BLaER1 (cell line): ENCODE results near the gene FYTTD1.

Experiments
- H3K27ac ChIP-seq: shearing (Covaris generic); formaldehyde crosslinking; 2 replicates; pipeline ENCODE4 v1.8.1; 2022
- H3K27me3 ChIP-seq: shearing (Covaris generic); formaldehyde crosslinking; 2 replicates; pipeline ENCODE4 v1.8.1; 2022
- H3K36me3 ChIP-seq: shearing (Covaris generic); formaldehyde crosslinking; 2 replicates; pipeline ENCODE4 v1.8.1; 2022
- H3K4me1 ChIP-seq: shearing (Covaris generic); formaldehyde crosslinking; 2 replicates; pipeline ENCODE4 v1.8.1; 2022
- H3K4me2 ChIP-seq: shearing (Covaris generic); formaldehyde crosslinking; 2 replicates; pipeline ENCODE4 v1.8.1; 2022
- H3K4me3 ChIP-seq: shearing (Covaris generic); formaldehyde crosslinking; 2 replicates; pipeline ENCODE4 v1.8.1; 2022
- H3K9ac ChIP-seq: shearing (Covaris generic); formaldehyde crosslinking; 2 replicates; pipeline ENCODE4 v1.8.1; 2022
- H3K9me3 ChIP-seq: shearing (Covaris generic); formaldehyde crosslinking; 2 replicates; pipeline ENCODE4 v1.8.1; 2022
- H4K20me1 ChIP-seq: shearing (Covaris generic); formaldehyde crosslinking; 2 replicates; pipeline ENCODE4 v1.8.1; 2022
- Cebpa-rat ChIP-seq: shearing (Covaris generic); IDR thresholded peaks from 2 replicates; pipeline ENCODE4 v1.8.1; 2022

Gene FYTTD1

DNA sequence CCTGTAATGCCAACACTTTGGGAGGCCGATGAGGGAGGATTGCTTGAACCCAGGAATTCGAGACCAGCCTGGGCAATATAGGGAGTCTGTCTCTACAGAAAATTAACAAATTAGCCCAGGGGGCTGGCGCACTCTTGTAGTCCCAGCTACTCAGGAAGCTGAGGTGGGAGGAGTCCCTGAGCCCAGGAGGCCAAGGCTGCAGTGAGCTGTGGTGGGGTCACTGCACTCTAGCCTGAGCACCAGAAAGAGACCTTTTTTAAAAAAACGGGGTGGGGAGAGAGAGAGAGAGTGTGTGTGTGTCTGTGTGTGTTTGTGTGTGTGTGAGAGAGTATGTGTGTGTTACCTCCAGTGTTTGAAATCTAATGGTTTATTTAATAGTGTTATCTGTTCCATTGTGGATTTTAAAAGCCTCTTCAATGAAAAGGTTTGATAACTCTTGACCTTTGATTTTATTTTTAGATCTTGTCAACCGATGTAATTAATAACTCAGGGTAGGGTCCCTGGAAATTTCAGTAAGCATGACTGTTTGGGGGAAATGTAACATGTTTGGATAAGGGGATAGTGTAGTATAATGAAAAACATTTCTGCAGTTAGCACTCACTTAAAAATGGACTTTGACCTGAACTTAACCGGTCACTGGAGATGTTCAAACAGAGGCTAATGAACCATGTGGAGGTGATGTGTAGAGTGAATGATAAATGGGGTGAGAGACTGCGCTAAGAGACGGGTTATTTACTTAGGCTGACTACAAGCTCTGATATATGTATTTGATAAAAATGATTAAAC lies 71.1 kb downstream of the FYTTD1 start:
- peaks cover 52% of the 10 kb centered on the region for H3K36me3 ChIP-seq
- no peak overlapping the region for H3K4me3 ChIP-seq
- no peak overlapping the region for H3K4me2 ChIP-seq
- H3K9ac ChIP-seq, result no peak overlapping the region
- no peak overlapping the region for H3K27ac ChIP-seq
- no peak for TF ChIP-seq Cebpa-rat
- no peaks in the 10 kb centered on the region for H3K27me3 ChIP-seq
- H3K9me3 ChIP-seq, result no peaks in the 10 kb centered on the region
- H4K20me1 ChIP-seq, result peaks cover 4% of the 10 kb centered on the region; the same call in 1 of the 2 replicates
- H3K4me1 ChIP-seq, result no peaks in the 10 kb centered on the region

DNA sequence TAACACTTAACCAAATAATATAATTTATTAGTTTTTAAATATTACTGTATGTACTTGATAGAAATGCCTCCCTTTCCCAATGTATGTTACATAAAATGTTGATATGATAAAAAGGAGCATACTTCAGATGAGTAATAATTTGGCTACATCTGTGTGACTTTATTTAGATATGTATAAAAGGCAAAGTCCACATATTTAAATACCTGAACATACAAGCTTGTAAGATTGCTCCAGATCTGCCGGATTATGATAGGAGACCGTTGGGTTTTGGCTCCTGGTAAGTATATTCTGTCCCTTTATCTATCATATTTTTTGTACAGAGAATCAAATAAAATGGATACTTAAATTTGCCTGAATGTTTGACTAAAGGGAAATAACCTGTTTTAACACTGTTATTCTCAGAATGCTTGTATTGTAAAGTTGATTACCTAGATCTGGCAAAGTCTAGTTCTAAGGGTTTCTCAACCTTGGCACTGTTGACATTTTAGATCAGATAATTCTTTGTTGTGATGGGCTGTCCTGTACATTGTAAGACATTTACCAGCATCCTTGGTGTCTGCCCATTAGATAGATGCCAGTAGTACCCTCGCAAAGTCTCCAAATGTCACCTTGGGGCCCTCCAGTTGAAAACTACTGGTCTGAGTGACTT lies 79.8 kb downstream of the FYTTD1 start:
- no peak for TF ChIP-seq Cebpa-rat
- Histone ChIP-seq H3K4me1 (no peaks in the 10 kb centered on the region), H3K4me3 (no peak overlapping the region), H4K20me1 (no peaks in the 10 kb centered on the region), H3K27me3 (no peaks in the 10 kb centered on the region), H3K27ac (no peak overlapping the region), H3K36me3 (peaks cover 81% of the 10 kb centered on the region), H3K4me2 (no peak overlapping the region), H3K9ac (no peak overlapping the region), H3K9me3 (no peaks in the 10 kb centered on the region)

DNA sequence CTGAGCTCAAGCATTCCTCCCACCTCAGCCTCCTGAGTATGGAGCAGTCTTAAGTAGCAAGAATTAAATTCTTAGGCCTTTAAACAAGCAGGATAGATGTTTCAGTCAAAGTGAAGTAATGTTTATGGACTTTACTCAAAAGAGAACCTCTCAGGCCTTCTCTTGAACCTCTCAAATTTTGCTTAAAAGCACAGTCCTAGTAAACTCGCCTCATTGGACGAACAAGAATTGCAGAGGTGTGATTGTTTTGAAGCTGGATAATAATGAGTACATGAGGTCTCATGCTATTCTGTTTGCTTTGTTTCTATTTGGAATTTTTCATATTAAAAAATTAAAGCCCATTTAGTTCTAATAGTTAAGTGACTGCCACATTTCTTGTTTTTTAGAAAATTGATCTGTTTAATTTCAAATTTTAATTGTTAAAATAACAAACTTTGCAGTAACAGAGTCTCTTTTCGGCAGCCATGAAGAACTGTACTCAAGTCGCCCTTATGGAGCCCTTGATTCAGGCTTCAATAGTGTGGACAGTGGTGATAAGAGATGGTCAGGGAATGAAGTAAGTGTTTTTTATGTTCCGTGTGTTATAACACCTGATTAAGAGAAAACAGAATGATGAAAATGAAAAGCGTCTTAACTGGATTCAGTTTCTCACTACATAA lies 80.8 kb downstream of the FYTTD1 start:
- Histone ChIP-seq H3K27ac (no peak overlapping the region), H3K4me1 (no peaks in the 10 kb centered on the region), H3K36me3 (peaks cover 85% of the 10 kb centered on the region), H3K4me3 (no peak overlapping the region), H3K27me3 (no peaks in the 10 kb centered on the region), H3K4me2 (no peak overlapping the region), H3K9ac (no peak overlapping the region), H4K20me1 (no peaks in the 10 kb centered on the region), H3K9me3 (no peaks in the 10 kb centered on the region)
- no peak for TF ChIP-seq Cebpa-rat

DNA sequence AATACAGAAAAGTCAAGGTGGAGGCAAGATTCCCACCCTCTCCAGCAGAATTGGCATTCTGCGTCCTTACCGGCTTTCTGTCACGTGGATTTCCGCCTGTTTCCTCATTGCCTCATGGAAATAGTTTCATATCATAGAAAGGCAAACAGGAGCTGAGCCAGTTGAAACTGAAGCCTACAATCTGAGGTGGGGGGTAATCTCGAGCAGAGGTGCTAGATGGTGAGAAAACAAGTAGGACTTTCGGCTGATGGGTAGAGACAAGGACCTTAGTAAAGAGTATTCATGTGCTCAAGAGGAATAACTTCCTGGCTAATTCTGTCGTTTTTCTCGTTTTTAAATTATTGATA lies 81.3 kb downstream of the FYTTD1 start:
- Histone ChIP-seq H3K4me1 (no peaks in the 10 kb centered on the region), H3K36me3 (peaks cover 88% of the 10 kb centered on the region), H3K9me3 (no peaks in the 10 kb centered on the region), H3K9ac (no peak overlapping the region), H3K27ac (no peak overlapping the region), H4K20me1 (no peaks in the 10 kb centered on the region), H3K27me3 (no peaks in the 10 kb centered on the region), H3K4me2 (no peak overlapping the region), H3K4me3 (no peak overlapping the region)
- TF ChIP-seq Cebpa-rat, result no peak

DNA sequence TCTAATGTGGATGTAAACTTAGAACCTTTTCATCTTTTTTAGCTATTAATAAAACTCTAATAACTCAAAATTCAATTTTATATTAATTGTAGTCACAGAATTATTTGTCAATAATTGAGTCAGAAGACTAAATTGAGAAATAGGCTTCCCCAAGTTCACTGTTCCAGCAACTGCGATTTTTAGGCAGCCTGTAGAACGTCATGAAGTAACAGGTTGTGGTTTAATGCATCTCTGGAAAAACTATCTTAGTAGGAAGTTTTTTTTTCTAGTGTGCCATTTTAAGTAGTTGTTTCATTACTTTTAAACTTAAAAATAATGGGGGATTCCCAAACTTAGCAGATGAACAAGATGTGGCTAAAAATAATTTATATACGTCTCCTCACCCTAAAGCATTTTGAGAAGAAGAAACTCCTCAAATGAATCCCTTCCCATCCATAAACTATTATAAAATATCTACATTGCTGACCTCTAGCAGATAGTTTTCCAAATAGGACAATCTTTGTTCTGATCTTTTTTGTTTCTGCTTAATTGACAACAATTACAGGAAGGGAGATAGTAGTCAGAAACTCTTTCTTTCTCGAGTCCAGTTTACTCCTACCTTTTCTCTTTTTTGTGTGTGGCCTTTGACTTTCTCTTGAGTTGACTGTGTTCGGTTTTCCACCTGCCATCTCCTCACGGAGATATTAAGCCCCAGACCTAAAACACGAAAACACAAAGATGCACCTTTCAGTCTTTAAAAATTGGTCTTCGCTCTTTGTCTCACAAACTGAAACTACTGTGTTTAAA lies 84.4 kb downstream of the FYTTD1 start:
- Histone ChIP-seq H3K9me3 (no peaks in the 10 kb centered on the region), H3K4me3 (no peak overlapping the region), H3K4me1 (no peaks in the 10 kb centered on the region), H3K36me3 (peaks cover 77% of the 10 kb centered on the region), H3K4me2 (no peak overlapping the region), H4K20me1 (no peaks in the 10 kb centered on the region), H3K27ac (no peak overlapping the region), H3K27me3 (no peaks in the 10 kb centered on the region), H3K9ac (no peak overlapping the region)
- no peak for TF ChIP-seq Cebpa-rat

DNA sequence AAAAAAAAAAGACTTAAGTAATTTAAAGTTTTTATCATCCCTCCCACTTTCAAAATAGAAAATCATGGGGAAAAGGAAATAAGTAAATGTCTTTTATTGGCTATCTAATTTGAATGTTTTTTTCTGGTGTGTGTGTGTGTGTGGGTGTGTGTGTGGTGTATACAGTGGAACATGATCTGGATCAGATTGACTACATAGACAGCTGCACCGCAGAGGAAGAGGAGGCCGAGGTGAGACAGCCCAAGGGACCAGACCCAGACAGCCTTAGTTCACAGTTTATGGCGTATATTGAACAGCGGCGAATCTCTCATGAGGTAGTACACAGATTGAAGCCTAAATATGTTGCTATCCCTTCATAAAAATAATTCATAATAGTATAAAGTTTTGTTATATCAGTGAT lies 85.8 kb downstream of the FYTTD1 start:
- Histone ChIP-seq H3K9ac (no peak overlapping the region), H3K27ac (no peak overlapping the region), H3K9me3 (no peaks in the 10 kb centered on the region), H4K20me1 (no peaks in the 10 kb centered on the region), H3K4me3 (no peak overlapping the region), H3K36me3 (peaks cover 79% of the 10 kb centered on the region), H3K4me1 (no peaks in the 10 kb centered on the region), H3K4me2 (no peak overlapping the region), H3K27me3 (no peaks in the 10 kb centered on the region)
- no peak for TF ChIP-seq Cebpa-rat

DNA sequence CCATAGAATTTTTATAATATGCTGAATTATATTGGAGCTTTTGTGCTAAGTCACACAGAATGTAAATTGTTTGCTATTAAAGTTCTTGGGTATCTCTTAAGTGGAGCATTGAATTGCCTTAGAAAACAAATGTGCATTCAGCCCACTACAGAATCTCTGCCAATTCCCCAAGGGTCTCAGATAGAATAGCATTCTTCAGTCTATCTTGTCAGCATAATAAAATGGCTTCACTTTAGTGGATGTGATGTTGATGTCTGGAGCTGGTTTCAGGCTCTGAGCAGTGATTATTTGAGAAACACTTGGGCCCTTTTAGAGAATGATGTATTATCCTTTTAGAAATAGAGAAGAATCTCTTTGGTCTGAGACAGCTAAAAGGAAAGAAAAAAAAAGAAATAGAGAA lies 86.6 kb downstream of the FYTTD1 start:
- H3K4me1 ChIP-seq, result no peaks in the 10 kb centered on the region
- no peak for TF ChIP-seq Cebpa-rat
- H3K4me3 ChIP-seq, result no peak overlapping the region
- no peak overlapping the region for H3K27ac ChIP-seq
- no peak overlapping the region for H3K4me2 ChIP-seq
- peaks cover 80% of the 10 kb centered on the region for H3K36me3 ChIP-seq
- no peaks in the 10 kb centered on the region for H3K27me3 ChIP-seq
- no peaks in the 10 kb centered on the region for H4K20me1 ChIP-seq
- no peak overlapping the region for H3K9ac ChIP-seq
- H3K9me3 ChIP-seq, result no peaks in the 10 kb centered on the region
